ENCODE measurements around the gene MMP24.

The MMP24 gene

DNA sequence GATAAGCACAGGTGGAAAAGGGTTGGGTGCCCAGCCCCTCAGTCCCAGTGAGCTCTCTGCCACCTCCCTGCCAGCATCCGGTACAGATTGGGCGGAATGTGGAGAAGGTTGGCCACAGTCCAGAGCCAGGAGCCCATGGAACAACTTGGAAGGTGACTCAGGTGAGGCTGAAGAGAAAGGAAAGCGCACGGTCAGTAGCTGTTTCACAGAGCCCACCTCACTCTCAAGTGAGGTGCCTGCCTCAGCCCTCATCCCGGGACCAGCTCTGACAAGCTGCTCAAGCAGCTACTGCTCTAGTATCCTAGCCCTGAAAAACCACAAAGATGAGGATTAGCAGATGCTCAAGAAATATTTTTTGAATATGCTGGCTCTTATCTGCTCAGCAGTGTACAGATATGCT, 52.5 kb downstream of the MMP24 start:
- DNase-seq (ENCODE audit: low spot score), result no peak

- no peak for DNase-seq (ENCODE audit: low spot score)
Measured at GRCh38 chr20:35279533-35280174, 53.2 kb downstream of the MMP24 start.

DNA sequence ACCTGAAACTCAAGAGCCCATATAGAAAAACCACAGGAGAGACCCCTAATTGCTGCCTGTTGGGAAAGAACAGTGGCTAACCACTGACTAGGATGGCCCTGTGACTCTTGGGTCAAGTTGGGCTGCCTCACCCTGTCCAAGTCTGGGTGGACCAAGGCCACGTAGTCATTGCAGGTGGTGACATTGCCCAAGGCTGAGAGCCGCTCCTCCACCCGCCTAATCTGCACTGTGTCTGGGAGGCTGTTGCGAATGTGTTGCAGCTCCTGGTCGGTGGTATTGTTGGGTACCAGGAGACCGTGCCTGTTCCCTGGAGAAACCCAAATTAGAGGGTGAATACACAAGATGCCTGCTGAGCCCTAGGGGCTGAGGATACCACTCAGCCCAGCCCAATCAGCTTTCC, 54.0 kb downstream of the MMP24 start:
- DNase-seq (ENCODE audit: low spot score), result no peak

DNA sequence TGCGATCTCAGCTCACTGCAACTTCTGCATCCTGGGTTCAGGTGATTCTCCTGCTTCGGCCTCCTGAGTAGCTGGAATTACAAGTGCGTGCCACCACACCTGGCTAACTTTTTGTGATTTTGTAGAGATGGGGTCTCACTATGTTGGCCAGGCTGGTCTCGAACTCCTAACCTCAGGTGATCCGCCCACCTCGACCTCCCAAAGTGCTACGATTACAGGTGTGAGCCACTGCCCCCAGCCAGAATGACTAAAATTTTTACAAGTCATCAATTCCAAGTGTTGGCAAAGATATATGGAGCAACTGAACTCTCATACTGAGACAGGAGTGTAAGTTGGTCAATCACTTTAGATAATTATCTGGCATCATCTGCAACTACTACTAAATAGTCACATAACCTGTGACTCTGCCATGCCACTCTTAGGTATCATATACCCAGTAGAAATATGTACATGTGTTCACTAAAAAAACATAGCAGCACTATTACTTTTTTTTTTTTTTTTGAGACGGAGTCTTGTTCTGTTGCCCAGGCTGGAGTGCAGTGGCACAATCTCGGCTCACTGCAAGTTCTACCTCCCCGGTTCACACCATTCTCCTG, 55.1 kb downstream of the MMP24 start:
- DNase-seq (ENCODE audit: low spot score), result no peak

DNA sequence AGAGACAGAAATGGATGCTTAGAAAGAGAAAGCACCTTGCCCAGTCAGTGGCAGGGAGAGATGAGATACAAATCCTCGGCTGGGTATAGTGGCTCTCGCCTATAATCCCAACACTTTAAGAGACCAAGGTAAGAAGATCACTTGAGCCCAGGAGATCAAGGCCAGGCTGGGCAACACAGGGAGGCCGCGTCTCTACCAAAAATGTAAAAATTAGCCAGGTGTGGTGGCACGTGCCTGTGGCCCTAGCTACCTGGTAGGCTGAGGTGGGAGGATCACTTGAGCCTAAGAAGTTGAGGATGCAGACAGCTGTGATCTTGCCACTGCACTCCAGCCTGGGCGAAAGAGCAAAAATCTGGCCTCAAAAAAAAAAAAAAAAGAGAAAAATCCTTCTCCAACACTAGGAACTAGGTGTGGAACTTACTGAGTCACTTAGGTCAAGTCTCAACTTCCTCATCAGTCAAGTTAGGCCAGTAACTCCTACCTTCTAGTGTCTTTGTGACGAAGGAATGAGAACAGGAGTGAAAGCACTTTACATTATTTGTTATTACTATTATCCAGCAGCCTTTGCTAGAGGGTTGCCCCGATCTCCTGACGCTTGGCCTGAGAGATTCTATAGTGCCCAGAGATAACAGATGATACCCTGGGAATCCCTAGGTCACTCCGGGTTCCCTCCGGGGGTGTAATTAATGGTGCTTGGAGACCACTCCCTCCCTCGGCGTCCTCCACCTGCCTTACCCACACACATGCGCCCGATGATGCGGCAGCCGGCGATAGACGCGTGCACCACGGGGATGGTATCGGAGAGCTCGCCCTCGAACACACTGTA, 57.2 kb downstream of the MMP24 start:
- no peak for DNase-seq (ENCODE audit: low spot score)

DNA sequence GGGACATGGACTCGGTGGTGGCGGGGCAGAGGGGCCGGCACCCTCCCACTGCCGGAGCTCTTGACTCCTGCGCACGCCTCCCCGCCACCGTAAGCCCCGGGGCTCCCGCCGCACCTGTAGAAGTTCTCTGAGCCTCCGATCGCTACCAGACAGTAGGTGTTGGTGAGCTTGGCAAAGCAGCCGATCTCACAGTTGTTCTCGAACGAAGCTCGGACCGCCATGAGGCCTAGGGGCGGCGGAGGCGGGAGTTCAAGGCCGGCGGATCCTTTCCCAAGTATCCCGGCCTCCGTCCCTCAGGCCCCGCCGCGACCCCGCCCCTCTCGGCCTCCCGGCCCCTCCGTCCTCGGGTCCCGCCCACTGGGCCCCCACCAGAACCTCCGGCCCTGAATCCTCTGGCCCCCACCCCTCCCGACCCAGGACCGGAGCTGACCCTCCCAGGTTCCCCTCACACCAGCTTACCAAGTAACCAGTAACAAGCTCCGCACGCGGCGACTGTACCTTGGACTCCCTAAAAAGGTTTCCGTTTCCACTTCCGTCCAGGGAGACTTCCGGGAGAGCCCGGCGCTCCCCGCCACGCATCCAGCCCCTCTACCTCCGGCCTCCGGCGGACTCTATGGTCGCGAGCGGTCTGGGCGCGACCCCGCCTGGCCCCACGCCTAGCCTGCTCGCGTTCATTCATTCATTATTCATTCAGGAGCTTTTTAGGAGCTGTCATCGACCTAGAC, 57.9 kb downstream of the MMP24 start, which contains the start of gene EIF6:
Gene EIF6, minus strand, starts transcription at position 506 of the 725 bp plus-strand sequence. Its CDS starts 285 bp downstream, at position 221.
- DNase-seq (ENCODE audit: low spot score), result peak; percentile 97

GRCh38 chr20:35284992-35285805, 58.7 kb downstream of the MMP24 start:
- DNase-seq (ENCODE audit: low spot score), result no peak

DNA sequence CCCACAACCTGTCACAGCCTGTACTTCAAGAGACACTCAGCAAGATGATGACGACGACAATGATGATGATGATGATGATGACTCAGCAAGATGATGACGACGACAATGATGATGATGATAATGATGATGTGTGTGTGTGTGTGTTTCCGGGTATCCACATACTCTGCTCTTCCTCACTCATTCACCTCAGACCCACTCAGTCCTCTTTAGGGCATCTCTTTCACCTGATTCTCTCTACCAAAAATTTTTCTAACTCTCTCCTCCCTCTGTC, 59.3 kb downstream of the MMP24 start:
- DNase-seq (ENCODE audit: low spot score), result no peak

DNA sequence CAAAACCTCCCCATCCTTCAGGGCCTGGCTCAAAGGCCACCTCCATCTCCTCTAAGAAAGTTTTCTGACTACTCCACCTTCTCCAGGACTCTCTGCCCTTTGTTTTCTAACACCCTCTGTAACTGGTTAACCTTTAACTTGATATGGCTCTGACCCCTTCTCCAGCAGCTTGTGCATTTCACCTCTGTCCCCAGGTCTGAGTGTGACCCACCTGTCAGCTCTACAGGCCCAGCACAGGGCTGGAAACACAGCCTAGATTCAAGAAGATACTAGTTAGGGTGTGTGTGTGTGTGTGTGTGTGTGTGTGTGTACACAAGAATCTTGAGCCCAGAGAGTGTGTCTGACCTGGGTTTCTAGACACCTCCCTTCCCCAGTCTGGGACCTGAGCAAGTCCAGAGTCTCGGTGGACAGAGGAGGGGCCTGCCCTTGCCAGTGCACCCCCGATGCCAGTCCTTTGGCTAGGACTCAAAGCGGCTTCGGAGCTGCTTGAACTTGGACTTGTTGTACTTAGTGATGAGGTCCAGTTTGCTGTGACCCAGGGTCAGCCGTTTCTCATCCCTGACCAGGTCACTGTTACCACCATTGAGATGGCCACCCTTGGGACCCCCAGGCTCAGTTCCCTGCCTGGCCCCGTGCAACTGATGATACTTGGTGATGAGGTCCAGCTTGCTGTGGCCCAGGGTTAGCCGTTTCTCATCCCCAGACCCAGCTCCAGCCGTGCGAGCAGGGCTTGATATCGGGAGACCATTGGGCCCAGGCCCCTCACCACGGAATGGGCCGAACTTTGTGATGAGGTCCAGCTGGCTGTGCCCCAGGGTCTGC, 59.8 kb downstream of the MMP24 start:
- no peak for DNase-seq (ENCODE audit: low spot score)

GRCh38 chr20:35286899-35287508, 60.5 kb downstream of the MMP24 start:
- DNase-seq (ENCODE audit: low spot score), result no peak

- DNase-seq (ENCODE audit: low spot score), result no peak
Measured at GRCh38 chr20:35287509-35288324, 61.2 kb downstream of the MMP24 start.

DNA sequence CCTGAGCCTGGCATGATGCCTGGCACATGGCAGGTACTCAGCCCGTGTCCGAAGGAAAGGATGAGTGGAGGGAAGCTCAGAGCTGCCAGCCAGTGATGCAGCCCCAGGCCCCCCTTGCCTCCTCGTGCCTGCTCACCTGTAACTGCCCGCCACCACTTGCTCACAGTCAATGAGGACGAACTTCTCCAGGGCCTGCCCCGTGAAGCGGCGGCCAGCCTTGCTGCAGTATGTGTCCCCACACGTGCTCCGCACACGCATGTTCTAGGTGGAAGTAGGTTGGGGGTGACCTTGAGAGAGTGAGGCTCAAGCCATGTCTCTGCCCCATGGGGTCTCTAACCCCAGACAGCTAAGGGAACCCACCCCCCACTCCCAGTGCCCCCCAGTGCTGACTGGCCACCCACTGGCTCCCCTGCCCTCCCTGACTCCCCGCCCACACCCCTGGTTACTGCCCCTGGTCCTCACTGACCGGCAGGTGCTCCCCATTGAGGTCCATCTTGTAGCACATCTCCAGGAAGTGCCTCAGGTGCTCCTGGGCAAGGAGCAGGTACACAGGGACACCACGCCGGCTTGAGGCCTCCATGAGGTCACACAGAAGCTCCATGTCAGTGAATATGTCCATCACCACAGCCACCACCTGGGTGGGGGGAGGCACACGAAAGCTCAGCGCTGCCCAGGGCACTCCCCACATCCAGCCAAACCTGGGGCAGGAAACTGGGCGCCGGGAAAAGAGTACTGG, 62.0 kb downstream of the MMP24 start:
- DNase-seq (ENCODE audit: low spot score), result no peak

DNA sequence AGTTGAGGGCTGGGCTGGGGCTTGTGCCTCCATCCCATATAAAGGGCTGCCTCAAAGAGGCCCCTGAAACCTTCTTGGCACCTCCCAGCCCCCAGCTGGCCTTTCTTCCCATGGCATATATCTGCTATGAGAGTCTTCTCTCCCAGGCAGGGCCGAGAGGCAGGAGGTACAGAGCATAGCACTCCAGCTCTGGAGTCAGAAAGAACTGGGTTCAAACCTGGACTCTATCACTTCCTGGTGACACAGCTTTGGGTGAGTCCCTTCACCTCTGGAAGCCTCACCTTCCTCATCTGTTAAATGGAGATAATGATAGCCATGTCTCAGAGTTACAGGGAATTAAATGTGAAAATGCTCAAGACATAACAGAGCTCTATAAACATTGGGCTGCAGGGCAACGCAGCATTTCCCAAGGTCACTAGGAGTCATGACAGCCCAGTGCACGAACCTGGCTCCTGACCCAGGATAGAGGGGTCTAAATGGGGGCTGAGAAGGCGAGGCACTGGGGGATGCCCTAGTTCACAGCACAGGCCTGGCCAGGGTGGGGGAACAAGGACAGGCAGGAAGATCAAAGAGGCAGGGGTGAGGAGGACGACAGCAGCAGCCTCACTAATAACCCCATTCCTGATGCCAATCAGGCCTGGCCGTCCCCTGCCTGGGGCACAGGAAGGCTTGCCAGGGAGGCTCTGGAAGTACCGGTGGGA, 63.8 kb downstream of the MMP24 start:
- DNase-seq (ENCODE audit: low spot score), result no peak

GRCh38 chr20:35290887-35291417, 64.5 kb downstream of the MMP24 start:
- no peak for DNase-seq (ENCODE audit: low spot score)

- no peak for DNase-seq (ENCODE audit: low spot score)
Measured at GRCh38 chr20:35291654-35292503, 65.4 kb downstream of the MMP24 start, which contains the start of gene FAM83C. TSS of gene FAM83C (minus strand) at chr20:35292425. CDS start at chr20:35292304, 121 bp downstream.

DNA sequence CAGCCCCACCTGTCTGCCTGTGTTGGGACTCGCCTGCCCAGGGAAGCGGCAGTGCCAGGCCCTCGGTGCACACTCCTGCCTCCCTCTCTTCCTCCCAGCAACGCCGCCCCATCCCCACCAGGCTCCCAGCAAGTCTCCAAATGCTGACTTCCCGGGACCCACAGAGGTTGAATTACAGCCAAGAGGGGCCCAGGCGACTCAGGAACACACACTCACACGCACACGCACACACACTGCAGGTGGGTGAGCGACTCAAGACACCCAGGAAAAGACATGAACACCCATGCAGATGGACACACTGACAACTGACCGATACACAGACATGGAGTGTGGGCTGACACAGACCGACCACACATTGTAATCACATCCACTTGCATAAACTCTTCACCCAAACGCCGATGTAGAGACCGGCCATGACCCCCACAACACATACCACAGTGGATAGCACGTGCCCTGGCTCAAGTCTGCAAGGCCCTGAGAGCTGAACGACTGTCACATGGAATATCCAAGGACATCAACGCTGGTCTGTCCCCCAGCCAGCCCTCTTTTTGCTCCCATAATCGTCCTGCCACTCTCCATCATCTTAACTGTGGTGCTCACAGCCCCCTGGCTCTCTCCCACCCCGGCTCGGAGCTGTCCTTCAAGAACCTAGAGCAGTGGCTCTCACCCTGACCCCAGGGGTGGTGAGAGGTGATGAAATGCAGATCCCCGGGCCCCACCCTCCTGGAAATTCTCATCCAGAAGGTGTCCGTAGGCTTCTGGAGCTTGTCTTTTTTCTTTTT, 66.2 kb downstream of the MMP24 start:
- no peak for DNase-seq (ENCODE audit: low spot score)
